ENCODE measurements around the gene PNPLA7. TPM values are rescaled to one million over a fixed set of nuclear protein-coding genes. Genes with fewer than 3 reads are reported as not detected.

PNPLA7 gene
- total RNA-seq, 1 experiment from 2014 or later: 0.90 TPM

GRCh38 chr9:137428841-137429545 lies 121.2 kb downstream of the PNPLA7 start:
- ChIA-PET POLR2A (ENCODE audit: low non-redundant PET) (no interaction called here), CTCF (no interaction called here)
- Histone ChIP-seq H3K4me1 (ENCODE audit: insufficient read depth, low read length, poor library complexity, severe bottlenecking) (no peaks in the 10 kb centered on the region), H3K4me3 (ENCODE audit: low read depth, low read length, poor library complexity, severe bottlenecking) (no peak overlapping the region), H3K27me3 (replicated peaks; ENCODE audit: insufficient read depth, low read depth, low read length, poor library complexity) (no peaks in the 10 kb centered on the region), H3K27ac (ENCODE audit: low read depth, low read length, poor library complexity, severe bottlenecking) (no peak overlapping the region), H3K36me3 (ENCODE audit: insufficient read depth, low read length, poor library complexity, severe bottlenecking) (no peaks in the 10 kb centered on the region), H3K9me3 (ENCODE audit: low read depth, low read length, poor library complexity, severe bottlenecking) (no peaks in the 10 kb centered on the region)
- intact Hi-C loops (cut with micrococcal nuclease; ENCODE audit: unreplicated experiment): no loop called here
- BruUV-seq (replicated peaks): no TSS peak
- no peak for DNase-seq (ENCODE audit: low spot score)
- TF ChIP-seq, protein P1, sequence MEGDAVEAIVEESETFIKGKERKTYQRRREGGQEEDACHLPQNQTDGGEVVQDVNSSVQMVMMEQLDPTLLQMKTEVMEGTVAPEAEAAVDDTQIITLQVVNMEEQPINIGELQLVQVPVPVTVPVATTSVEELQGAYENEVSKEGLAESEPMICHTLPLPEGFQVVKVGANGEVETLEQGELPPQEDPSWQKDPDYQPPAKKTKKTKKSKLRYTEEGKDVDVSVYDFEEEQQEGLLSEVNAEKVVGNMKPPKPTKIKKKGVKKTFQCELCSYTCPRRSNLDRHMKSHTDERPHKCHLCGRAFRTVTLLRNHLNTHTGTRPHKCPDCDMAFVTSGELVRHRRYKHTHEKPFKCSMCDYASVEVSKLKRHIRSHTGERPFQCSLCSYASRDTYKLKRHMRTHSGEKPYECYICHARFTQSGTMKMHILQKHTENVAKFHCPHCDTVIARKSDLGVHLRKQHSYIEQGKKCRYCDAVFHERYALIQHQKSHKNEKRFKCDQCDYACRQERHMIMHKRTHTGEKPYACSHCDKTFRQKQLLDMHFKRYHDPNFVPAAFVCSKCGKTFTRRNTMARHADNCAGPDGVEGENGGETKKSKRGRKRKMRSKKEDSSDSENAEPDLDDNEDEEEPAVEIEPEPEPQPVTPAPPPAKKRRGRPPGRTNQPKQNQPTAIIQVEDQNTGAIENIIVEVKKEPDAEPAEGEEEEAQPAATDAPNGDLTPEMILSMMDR (conservative IDR thresholded peaks at IDR 0.05; ENCODE audit: low read depth, low read length): no peak
- TF ChIP-seq EZH2 (IDR thresholded peaks at IDR 0.05; ENCODE audit: borderline replicate concordance, low read depth, low read length, poor library complexity, severe bottlenecking): no peak

GRCh38 chr9:137428311-137428630 lies 121.9 kb downstream of the PNPLA7 start:
- DNase-seq (ENCODE audit: low spot score): no peak
- no peak overlapping the region for H3K27ac ChIP-seq (ENCODE audit: low read depth, low read length, poor library complexity, severe bottlenecking)
- no TSS peak for BruUV-seq (replicated peaks)
- H3K36me3 ChIP-seq (ENCODE audit: insufficient read depth, low read length, poor library complexity, severe bottlenecking): no peaks in the 10 kb centered on the region
- POLR2A ChIA-PET (ENCODE audit: low non-redundant PET): no interaction called here
- CTCF ChIA-PET: no interaction called here
- intact Hi-C loops (cut with micrococcal nuclease; ENCODE audit: unreplicated experiment): no loop called here
- TF ChIP-seq EZH2 (IDR thresholded peaks at IDR 0.05; ENCODE audit: borderline replicate concordance, low read depth, low read length, poor library complexity, severe bottlenecking): no peak
- TF ChIP-seq, protein P1 (conservative IDR thresholded peaks at IDR 0.05; ENCODE audit: low read depth, low read length): no peak
- no peak overlapping the region for H3K4me3 ChIP-seq (ENCODE audit: low read depth, low read length, poor library complexity, severe bottlenecking)
- no peaks in the 10 kb centered on the region for H3K27me3 ChIP-seq (replicated peaks; ENCODE audit: insufficient read depth, low read depth, low read length, poor library complexity)
- no peaks in the 10 kb centered on the region for H3K4me1 ChIP-seq (ENCODE audit: insufficient read depth, low read length, poor library complexity, severe bottlenecking)
- H3K9me3 ChIP-seq (ENCODE audit: low read depth, low read length, poor library complexity, severe bottlenecking): no peaks in the 10 kb centered on the region

DNA sequence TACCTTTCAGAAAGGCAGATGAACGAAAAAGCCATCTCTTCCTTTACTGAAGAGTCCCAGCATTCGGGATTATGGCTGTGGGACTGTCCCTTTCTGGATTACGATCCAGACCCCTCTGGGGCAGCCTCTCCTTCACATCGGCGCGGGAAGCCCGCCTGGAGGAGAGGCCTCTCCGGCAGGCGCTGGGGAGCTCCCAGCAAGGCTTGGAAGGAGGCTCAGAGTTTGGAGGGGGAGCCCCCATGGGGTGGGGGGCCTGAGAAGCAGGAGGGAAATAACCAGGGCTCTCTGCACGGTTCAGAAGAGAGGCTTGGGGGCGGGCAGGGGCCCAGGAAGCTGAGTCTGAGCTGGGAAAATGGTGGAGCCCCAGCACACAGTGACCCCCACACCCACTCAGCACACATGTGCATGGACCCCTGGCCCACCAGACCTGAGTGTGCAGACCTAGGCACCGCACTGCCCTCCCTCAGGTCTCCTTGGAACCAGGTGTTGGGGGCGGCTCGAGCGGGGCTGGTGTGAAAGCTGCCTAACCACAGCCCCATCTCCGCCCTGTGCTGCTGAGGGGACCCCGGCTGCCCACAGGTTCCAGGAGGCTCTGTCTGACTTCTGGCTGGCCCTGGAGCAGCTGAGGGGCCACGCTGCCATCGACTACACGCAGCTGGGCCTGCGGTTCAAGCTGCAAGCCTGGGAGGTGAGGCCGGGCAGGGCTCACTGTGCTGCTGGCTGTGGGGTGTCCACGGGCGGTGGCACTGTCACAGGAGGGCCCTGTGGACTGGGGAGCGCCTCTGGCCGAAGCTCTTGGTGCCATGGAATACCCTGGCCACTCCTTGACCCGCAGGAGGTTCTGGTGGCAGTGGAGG lies 122.5 kb downstream of the PNPLA7 start:
- BruUV-seq (replicated peaks): no TSS peak
- POLR2A ChIA-PET (ENCODE audit: low non-redundant PET): no interaction called here
- no peaks in the 10 kb centered on the region for H3K4me1 ChIP-seq (ENCODE audit: insufficient read depth, low read length, poor library complexity, severe bottlenecking)
- intact Hi-C loops (cut with micrococcal nuclease; ENCODE audit: unreplicated experiment): no loop called here
- no peaks in the 10 kb centered on the region for H3K27me3 ChIP-seq (replicated peaks; ENCODE audit: insufficient read depth, low read depth, low read length, poor library complexity)
- H3K27ac ChIP-seq (ENCODE audit: low read depth, low read length, poor library complexity, severe bottlenecking): no peak overlapping the region
- no peaks in the 10 kb centered on the region for H3K9me3 ChIP-seq (ENCODE audit: low read depth, low read length, poor library complexity, severe bottlenecking)
- H3K4me3 ChIP-seq (ENCODE audit: low read depth, low read length, poor library complexity, severe bottlenecking): no peak overlapping the region
- TF ChIP-seq EZH2 (IDR thresholded peaks at IDR 0.05; ENCODE audit: borderline replicate concordance, low read depth, low read length, poor library complexity, severe bottlenecking): no peak
- TF ChIP-seq, protein P1 (conservative IDR thresholded peaks at IDR 0.05; ENCODE audit: low read depth, low read length): no peak
- DNase-seq (ENCODE audit: low spot score): no peak
- H3K36me3 ChIP-seq (ENCODE audit: insufficient read depth, low read length, poor library complexity, severe bottlenecking): no peaks in the 10 kb centered on the region
- CTCF ChIA-PET: no interaction called here
